NCI-H187 treated with DMSO at 0.1 percent for 48 hours (cell line): ENCODE results near the gene RPGRIP1L.

Experiments
- DNase-seq: peaks from one replicate; lab custom pipeline; 2025; lab: John Stamatoyannopoulos, UW

Gene RPGRIP1L

GRCh38 chr16:53600616-53601015, 103.0 kb downstream of the RPGRIP1L start:
- DNase-seq, result no peak

- no peak for DNase-seq
These were observed 103.5 kb downstream of the RPGRIP1L start for GRCh38 chr16:53600126-53600525.

- DNase-seq, result no peak
These were observed 104.1 kb downstream of the RPGRIP1L start for GRCh38 chr16:53599548-53599947.

- DNase-seq, result no peak
These were observed 105.0 kb downstream of the RPGRIP1L start for GRCh38 chr16:53598511-53599275.

GRCh38 chr16:53597776-53598175, 105.9 kb downstream of the RPGRIP1L start:
- DNase-seq, result no peak

- DNase-seq, result no peak
These were observed 115.5 kb downstream of the RPGRIP1L start for GRCh38 chr16:53588081-53588648.

- DNase-seq, result no peak
These were observed 120.3 kb downstream of the RPGRIP1L start for GRCh38 chr16:53583401-53583800.

GRCh38 chr16:53581784-53582183, 121.9 kb downstream of the RPGRIP1L start:
- no peak for DNase-seq

- no peak for DNase-seq
These were observed 123.4 kb downstream of the RPGRIP1L start for GRCh38 chr16:53580038-53580802.

- no peak for DNase-seq
These were observed 126.8 kb downstream of the RPGRIP1L start for GRCh38 chr16:53576904-53577303.

GRCh38 chr16:53576210-53576609, 127.4 kb downstream of the RPGRIP1L start:
- no peak for DNase-seq

- DNase-seq, result no peak
These were observed 131.9 kb downstream of the RPGRIP1L start for GRCh38 chr16:53571763-53572162.

- peak; percentile 80 for DNase-seq
These were observed 137.0 kb downstream of the RPGRIP1L start for GRCh38 chr16:53566552-53567245.

- no peak for DNase-seq
These were observed 138.3 kb downstream of the RPGRIP1L start for GRCh38 chr16:53565296-53565863.

GRCh38 chr16:53563426-53563825, 140.2 kb downstream of the RPGRIP1L start:
- no peak for DNase-seq

- no peak for DNase-seq
These were observed 142.4 kb downstream of the RPGRIP1L start for GRCh38 chr16:53561101-53561888.

GRCh38 chr16:53559270-53559951, 144.2 kb downstream of the RPGRIP1L start:
- DNase-seq, result no peak

GRCh38 chr16:53558710-53559109, 144.9 kb downstream of the RPGRIP1L start:
- no peak for DNase-seq

- DNase-seq, result no peak
These were observed 147.1 kb downstream of the RPGRIP1L start for GRCh38 chr16:53556521-53556920.

GRCh38 chr16:53549970-53550690, 153.5 kb downstream of the RPGRIP1L start:
- no peak for DNase-seq
